ENCODE results near the gene ZC3HAV1.

ZC3HAV1 gene

GRCh38 chr7:139018910-139019309 is 90.6 kb downstream of the ZC3HAV1 start:
- DNase-seq (ENCODE audit: low read depth) = no peak

GRCh38 chr7:139016931-139017511 is 92.5 kb downstream of the ZC3HAV1 start:
- peak; percentile 32 for DNase-seq (ENCODE audit: low read depth)

- DNase-seq (ENCODE audit: low read depth) = no peak
Measured at GRCh38 chr7:139011373-139011772, 98.1 kb downstream of the ZC3HAV1 start.

GRCh38 chr7:139004321-139005090 is 105.0 kb downstream of the ZC3HAV1 start:
- DNase-seq (ENCODE audit: low read depth) = no peak

GRCh38 chr7:138999414-138999813 is 110.1 kb downstream of the ZC3HAV1 start:
- no peak for DNase-seq (ENCODE audit: low read depth)
